GM18870 (cell line): ENCODE data around the gene GPR34.
A peak's percentile ranks its signal among the peaks of the same experiment; 100 is the strongest.

Source experiments
- ATAC-seq: cut with Tn5 transposase; IDR thresholded peaks from one replicate; pipeline ENCODE4 v1.9.1; 2021; ENCODE audit warnings: moderate library complexity; ENCODE audit not compliant: unreplicated experiment

The GPR34 gene

GRCh38 chrX:41733939-41734338 lies 45.2 kb downstream of the GPR34 start:
- peak; percentile 96 for ATAC-seq

- ATAC-seq: no peak
Observed at GRCh38 chrX:41734530-41734929, 45.8 kb downstream of the GPR34 start.

GRCh38 chrX:41737065-41737464 lies 48.3 kb downstream of the GPR34 start:
- no peak for ATAC-seq

- no peak for ATAC-seq
Observed at GRCh38 chrX:41739871-41740270, 51.1 kb downstream of the GPR34 start.
